K562 (cell line): ENCODE results near the gene ZKSCAN5. TPM values are rescaled to one million over a fixed set of nuclear protein-coding genes. Genes with fewer than 3 reads are reported as not detected.

Source experiments
- ARID4B ChIP-seq: sonication (generic); formaldehyde crosslinking; IDR thresholded peaks from 2 replicates; pipeline ENCODE4 v1.8.0; 2022; ENCODE audit warnings: mild to moderate bottlenecking, missing genetic modification reagents
- CBFA2T2 ChIP-seq: fragments of 450-650 bp; conservative IDR thresholded peaks from 2 replicates; pipeline ENCODE4 v1.6.1; 2017; ENCODE audit warnings: mild to moderate bottlenecking
- E2F1 ChIP-seq: sonication (generic); formaldehyde crosslinking; IDR thresholded peaks from 2 replicates; pipeline ENCODE4 v1.8.1; 2023; ENCODE audit warnings: mild to moderate bottlenecking, missing genetic modification reagents, moderate library complexity
- LCOR ChIP-seq: sonication (generic); formaldehyde crosslinking; IDR thresholded peaks from 2 replicates; pipeline ENCODE4 v1.8.0; 2022; ENCODE audit warnings: mild to moderate bottlenecking, missing genetic modification reagents
- MAFG ChIP-seq: fragments of 450-650 bp; conservative IDR thresholded peaks from 2 replicates; pipeline ENCODE4 v1.6.1; 2016; ENCODE audit warnings: missing genetic modification characterization, missing compliant biosample characterization
- POLR2AphosphoS2 ChIP-seq: IDR thresholded peaks from 2 replicates; pipeline ENCODE4 v1.6.1; 2012; ENCODE audit warnings: low read length, improper control_type of control experiment
- POLR2B ChIP-seq: fragments of 450-650 bp; IDR thresholded peaks from 2 replicates; pipeline ENCODE4 v1.6.1; 2018; ENCODE audit warnings: low read depth; ENCODE audit not compliant: partially characterized antibody
- RBFOX2 ChIP-seq: fragments of 200-400 bp; formaldehyde crosslinking; IDR thresholded peaks from 2 replicates; pipeline ENCODE4 v1.6.1; 2017; ENCODE audit warnings: low read depth, mild to moderate bottlenecking, low read length, moderate library complexity
- RNF219 ChIP-seq: fragments of 250-450 bp; sonication (Bioruptor Pico); IDR thresholded peaks from 2 replicates; pipeline ENCODE4 v1.5.0; 2022; ENCODE audit warnings: mild to moderate bottlenecking
- SAP30 ChIP-seq: fragments of 200-600 bp; sonication (generic); IDR thresholded peaks from 2 replicates; pipeline ENCODE4 v1.6.1; 2012; ENCODE audit warnings: borderline replicate concordance, low read depth, mild to moderate bottlenecking, moderate library complexity, low read length, control low read depth, inconsistent platforms; ENCODE audit not compliant: insufficient read depth, poor library complexity, severe bottlenecking
- SFPQ ChIP-seq: fragments of 200-400 bp; formaldehyde crosslinking; IDR thresholded peaks from 2 replicates; pipeline ENCODE4 v1.6.1; 2017; ENCODE audit warnings: mild to moderate bottlenecking, low read depth, low read length, moderate library complexity
- SREBF1 ChIP-seq: fragments of 150-350 bp; IDR thresholded peaks from 2 replicates; pipeline ENCODE4 v1.6.1; 2014; ENCODE audit warnings: antibody characterized with exemption, low read depth, low read length, borderline replicate concordance
- TCF3 ChIP-seq: sonication (generic); formaldehyde crosslinking; IDR thresholded peaks from 2 replicates; pipeline ENCODE4 v1.4.0; 2020; ENCODE audit warnings: mild to moderate bottlenecking, missing genetic modification reagents
- ZNF12 ChIP-seq: sonication (generic); formaldehyde crosslinking; IDR thresholded peaks from 2 replicates; pipeline ENCODE4 v1.4.0; 2020; ENCODE audit warnings: mild to moderate bottlenecking, missing genetic modification reagents
- ZNF444 ChIP-seq: fragments of 250-450 bp; sonication (Bioruptor Pico); IDR thresholded peaks from 2 replicates; pipeline ENCODE4 v1.4.0; 2020; ENCODE audit warnings: mild to moderate bottlenecking, moderate library complexity
- ZNF655 ChIP-seq: fragments of 250-450 bp; sonication (Bioruptor Pico); IDR thresholded peaks from 2 replicates; pipeline ENCODE4 v1.5.0; 2021
- polyA plus RNA-seq, 8 experiments: library from polyadenylated mRNA; depleted of rRNA in 4 of 8; stranded (reverse) in 5 of 8; unstranded in 3 of 8; fragments of >200 nt; fragmentation: Nextera tagmentation in 2 of 8; fragmentation: Illumina TruSeq in 1 of 8; extraction: Ambion mirVana in 2 of 8; extraction: Trizol in 1 of 8; gene quantifications; 2 replicates each; pipeline versions ENCODE4 v1.2.1 to v1.2.3, GENCODE V29; 2011 to 2014; ENCODE audit warnings: inconsistent platforms in 1 of 8, missing spikeins in 1 of 8
- total RNA-seq, 7 experiments: library from RNA; depleted of rRNA in 6 of 7; stranded (reverse); fragments of >200 nt in 6 of 7; fragmentation: Illumina TruSeq in 2 of 7; extraction: Trizol in 2 of 7; gene quantifications; 2 replicates each; pipeline versions ENCODE4 v1.2.1 to v1.2.3, GENCODE V29; 2011 to 2021; ENCODE audit warnings: low replicate concordance in 1 of 7

The ZKSCAN5 gene
- total and polyA plus RNA-seq, 9 of the 15 experiments (the other 6 are each of a cell fraction or from before 2014, with no cell fraction given): 4.2 to 19.0 (median 15.0) TPM

GRCh38 chr7:99557940-99558305 lies 53.5 kb downstream of the ZKSCAN5 start (continued):
- TF ChIP-seq SREBF1 (no peak), POLR2AphosphoS2 (no peak), SFPQ (no peak), ZNF12 (0 out of 2 replicates have a peak, but pooled peaks have one; percentile 6), POLR2B (no peak), RBFOX2 (no peak), CBFA2T2 (no peak), ARID4B (CRISPR knock-in tag) (no peak), LCOR (no peak), TCF3 (CRISPR knock-in tag) (no peak), MAFG (tag) (no peak), SAP30 (no peak), ZNF444 (CRISPR knock-in tag) (no peak), RNF219 (CRISPR knock-in tag) (no peak), ZNF655 (CRISPR knock-in tag) (no peak), E2F1 (no peak)
